Smooth muscle cell of bladder (primary cell): ENCODE measurements around the gene ATG4D. TPM values are rescaled to one million over a fixed set of nuclear protein-coding genes. Genes with fewer than 3 reads are reported as not detected.

Source experiments
- total RNA-seq: library from RNA; depleted of rRNA; stranded (reverse); fragments of >200 nt; gene quantifications from 2 replicates; pipeline ENCODE4 v1.2.3, GENCODE V29; 2014

The ATG4D gene
- total RNA-seq = 10.8 and 13.2 TPM in 2 replicates

DNA sequence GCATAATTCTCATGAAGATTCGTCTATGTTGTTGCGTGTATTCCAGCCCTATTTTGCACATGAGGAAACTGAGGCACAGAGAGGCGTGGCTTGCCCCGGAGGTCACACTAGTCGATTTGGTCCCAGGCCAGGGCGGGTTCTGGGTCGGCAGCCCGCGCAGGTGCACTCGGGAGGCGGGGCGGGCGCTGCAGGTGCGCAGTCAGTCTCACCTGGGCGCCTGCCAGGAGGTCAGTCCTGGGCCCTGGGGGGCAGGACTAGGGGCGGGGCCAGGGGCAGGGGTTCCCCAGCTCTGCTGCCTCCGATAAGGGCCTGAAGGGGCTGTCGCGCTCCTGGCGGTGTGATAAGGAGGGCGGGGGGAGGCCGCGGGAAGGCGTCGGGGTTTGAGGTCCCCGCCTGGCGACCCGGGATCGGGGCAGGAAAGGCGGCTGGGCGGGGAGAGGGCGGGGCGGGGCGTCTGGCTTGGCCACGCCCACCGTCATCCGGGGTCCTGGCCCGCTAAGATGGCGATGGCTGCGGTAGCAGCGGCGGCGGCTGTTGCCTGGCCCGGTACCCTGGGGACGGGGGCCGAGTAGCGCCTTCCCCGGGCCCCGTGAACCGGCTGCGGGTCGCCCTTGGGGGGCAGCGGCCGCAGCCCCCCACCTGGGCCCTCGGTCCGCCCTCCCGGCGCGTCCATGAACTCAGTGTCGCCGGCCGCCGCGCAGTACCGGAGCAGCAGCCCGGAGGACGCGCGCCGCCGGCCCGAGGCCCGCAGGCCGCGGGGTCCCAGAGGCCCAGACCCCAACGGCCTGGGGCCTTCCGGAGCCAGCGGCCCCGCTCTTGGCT, at the start of gene ATG4D:
ATG4D (plus strand) TSS at position 485 of the 822 bp plus-strand sequence; CDS start at position 672, 187 bp downstream.

DNA sequence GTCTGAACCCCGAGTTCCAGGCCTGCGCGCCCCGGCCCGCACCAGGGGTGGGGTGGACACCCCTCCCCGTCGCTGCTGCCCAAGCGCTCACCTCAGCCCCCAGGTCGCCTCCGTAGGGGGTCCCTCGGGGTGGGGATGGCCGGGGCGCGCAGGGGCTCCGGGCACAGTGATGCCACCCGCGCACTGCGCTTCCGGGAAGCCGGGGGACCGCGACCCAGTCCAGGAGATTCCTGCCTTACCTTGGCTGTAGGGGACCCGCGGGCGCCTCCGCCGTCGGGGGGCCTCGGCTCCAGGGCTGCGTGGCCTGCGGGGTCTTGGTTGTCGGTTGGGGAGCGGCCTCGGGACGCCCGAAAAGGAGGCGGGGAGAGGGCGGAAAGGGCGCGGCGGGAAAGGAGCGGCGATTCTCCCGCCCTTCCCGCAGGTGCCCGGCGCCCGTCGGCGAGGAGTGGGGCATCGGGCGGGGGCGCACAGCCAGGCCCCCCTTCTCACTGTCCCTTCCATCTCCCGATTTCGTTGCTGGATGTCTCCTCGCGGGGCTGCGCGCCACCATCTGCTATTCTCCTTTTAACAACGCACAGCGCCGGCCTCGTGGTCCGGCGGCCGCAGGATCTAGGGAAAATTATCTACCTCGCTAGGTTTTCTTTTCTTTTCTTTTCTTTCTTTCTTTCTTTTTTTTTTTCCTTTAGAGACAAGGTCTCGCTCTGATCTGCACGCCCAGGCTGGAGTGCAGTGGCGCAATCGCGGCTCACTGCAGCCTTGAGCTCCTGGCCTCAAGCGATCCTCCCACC, 40.5 kb upstream of the ATG4D start, which contains the start of gene KEAP1:
KEAP1 (minus strand) TSS at position 355 of the 788 bp plus-strand sequence. CDS start 3,323 bp downstream, outside the sequence.

DNA sequence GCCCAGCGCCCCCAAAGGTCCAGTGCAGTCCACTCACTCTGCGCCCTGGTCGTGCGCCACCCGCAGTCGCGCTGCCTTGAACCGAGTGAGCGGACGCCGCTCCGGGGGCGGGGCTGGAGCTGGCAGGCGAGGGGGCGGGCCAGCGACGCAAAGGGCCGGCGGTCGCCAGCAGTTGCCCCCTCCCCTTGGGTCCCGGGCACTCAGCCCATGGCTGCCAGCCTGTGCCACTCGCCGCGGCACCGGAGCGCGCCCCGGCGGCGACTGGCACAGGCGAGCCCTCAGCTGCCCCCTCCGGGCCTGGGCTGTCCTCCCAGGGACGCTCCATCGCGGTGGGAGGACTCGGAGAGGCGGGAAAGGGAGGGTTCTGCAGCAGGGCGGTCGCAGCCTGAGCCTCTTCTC, 26.3 kb upstream of the ATG4D start, which contains the start of gene S1PR5:
S1PR5 (minus strand) TSS at position 87 of the 399 bp plus-strand sequence. CDS start 2,436 bp downstream, outside the sequence.

DNA sequence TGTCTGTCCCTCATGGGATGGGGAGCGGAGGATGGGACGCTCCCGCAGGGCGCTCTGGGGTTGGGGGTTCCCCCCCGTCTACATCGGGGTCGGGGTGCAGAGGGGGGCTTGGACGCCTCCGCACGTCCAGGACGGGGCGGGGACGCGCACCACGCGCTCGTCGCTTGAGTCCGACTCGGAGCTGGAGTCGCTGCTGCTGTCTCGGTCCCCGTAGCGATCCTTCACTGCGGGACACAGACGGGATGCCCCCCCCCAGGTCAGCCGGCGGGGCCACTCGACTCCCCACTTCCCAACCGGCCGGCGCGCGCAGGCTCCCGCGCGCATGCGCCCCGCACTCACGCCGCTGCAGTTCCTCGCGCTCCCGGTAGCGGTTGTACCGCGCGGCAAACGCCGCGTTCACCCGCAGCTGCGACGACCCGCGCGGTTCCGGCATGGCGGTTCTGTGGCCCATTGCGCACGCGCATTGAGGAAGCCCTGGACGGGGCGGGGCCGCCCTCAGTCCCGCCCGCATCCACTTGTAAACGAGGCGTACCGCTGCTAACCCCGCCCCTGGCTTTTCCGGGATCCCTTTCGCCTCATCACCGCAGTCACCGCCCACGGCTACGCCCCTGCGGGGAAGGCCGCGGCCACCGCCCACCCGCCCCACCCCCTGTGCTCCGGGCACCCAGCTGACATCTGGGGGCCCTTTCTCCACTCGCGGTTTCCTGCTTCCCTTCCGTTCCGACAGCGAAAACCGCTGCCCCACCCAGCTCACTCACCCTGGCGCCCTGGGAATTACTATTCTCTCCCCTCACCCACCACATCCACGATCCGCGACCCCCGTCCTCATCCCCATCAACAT, 22.1 kb downstream of the ATG4D start, which contains the start of gene KRI1:
KRI1 (minus strand) TSS at position 444 of the 841 bp plus-strand sequence; CDS start at position 433, 11 bp downstream.

DNA sequence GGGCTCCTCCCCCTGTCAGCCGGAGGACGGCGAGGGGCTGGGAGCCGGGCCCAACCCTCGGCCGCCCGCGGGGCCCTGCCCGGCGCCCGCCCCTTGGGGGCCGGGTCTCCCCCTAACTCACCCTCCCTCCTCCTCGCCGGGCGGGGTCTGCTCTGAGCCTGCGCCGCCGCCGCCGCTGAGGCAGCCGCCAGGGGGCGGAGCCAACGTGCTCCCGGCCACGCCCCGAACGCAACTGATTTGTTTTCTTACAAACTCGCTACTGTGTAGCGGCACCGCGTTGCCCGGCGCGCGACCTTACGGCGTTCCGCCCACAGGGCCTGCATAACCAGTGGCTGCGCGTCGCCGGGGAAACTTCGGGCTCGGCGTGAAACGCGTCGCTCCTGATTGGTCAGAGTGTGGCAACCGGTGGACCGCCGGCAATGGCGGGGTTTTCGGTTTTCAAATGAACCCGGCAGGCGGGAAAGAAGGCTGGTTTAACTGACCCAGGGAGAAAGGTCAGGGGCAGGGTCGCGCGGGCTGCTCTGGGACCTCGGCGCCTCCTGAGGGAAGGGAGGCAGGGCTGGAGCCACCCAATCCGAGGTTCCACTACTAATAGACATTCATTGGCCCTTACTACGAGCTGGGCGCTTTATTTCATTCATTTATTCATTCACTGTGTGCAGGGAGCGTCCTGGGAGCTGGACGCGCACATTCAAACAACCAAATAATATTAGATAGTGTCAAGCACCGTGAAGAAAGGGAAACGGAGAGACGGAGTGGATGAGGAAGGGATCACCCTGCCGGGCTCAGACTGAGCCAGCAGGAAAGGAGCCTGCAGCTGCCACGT, 25.3 kb downstream of the ATG4D start, which contains the start of gene CDKN2D:
CDKN2D (minus strand) TSS at position 154 of the 826 bp plus-strand sequence. CDS start 326 bp downstream, outside the sequence.

DNA sequence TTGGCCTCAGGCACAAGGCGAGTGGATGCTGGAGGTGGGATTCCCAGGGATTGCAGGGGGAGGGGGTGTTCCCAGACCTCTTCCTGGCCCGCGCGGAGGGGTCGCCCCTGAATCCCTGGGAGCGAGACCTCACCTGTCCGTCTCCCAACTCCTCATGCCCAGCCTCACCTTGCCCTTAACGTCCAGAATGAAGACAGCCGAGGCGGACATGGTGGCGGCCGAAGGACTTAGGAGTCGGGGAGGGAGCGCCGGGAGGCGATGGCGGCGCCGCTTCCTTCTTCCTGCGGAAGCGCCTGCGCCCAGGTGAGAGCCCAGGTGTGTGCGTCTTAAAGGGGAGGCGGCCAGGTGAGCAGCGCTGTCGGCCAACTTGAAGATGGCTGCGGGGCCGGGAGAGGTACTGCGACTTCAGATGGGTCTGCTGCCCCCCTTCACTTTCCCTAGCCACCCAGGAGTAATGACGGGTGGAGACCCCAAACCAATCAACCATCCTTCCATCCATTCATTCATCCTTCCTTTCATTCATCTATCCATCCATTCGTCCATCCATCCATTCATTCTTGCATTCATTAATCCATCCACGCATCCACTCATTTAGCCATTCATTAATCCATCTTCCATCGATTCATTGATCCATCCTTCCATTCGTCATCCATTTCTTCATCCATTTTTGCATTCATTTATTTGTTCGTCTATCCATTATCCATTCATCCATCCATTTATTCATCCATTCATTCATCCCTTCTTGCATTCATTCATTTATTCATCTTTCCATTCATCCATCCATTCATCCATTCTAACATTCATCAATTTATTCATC, 43.5 kb downstream of the ATG4D start, which contains the start of gene AP1M2:
AP1M2 (minus strand) TSS at position 291 of the 817 bp plus-strand sequence; CDS start at position 210, 81 bp downstream.

Other genes with a start within 250 kb of the ATG4D start
- gene ZGLP1, start 234.1 kb upstream of the ATG4D start, total RNA-seq = 0.28 and 0.37 TPM in 2 replicates
- 15.2 and 16.6 TPM in 2 replicates for gene FDX2, start 227.9 kb upstream of the ATG4D start, total RNA-seq
- gene RAVER1, start 210.4 kb upstream of the ATG4D start, total RNA-seq = 4.1 and 6.4 TPM in 2 replicates
- gene ICAM3, start 204.3 kb upstream of the ATG4D start, total RNA-seq = 10.7 and 12.9 TPM in 2 replicates
- 44.8 and 63.2 TPM in 2 replicates for gene TYK2, start 163.3 kb upstream of the ATG4D start, total RNA-seq
- gene CDC37, start 140.4 kb upstream of the ATG4D start, total RNA-seq = 188 and 194 TPM in 2 replicates
- 2.7 and 3.8 TPM in 2 replicates for gene PDE4A, start 123.4 kb upstream of the ATG4D start, total RNA-seq
- 81.9 and 97.7 TPM in 2 replicates for gene KEAP1, start 40.5 kb upstream of the ATG4D start, total RNA-seq
- 0.14 and 0.74 TPM in 2 replicates for gene S1PR5, start 26.5 kb upstream of the ATG4D start, total RNA-seq
- 7.0 and 9.1 TPM in 2 replicates for gene KRI1, start 22.1 kb downstream of the ATG4D start, total RNA-seq
- 2.7 and 3.1 TPM in 2 replicates for gene CDKN2D, start 25.1 kb downstream of the ATG4D start, total RNA-seq
- not detected in 2 replicates for gene AP1M2, start 43.4 kb downstream of the ATG4D start, total RNA-seq
- gene SLC44A2, start 81.6 kb downstream of the ATG4D start, total RNA-seq = 28.4 and 35.5 TPM in 2 replicates
- gene ILF3, start 110.4 kb downstream of the ATG4D start, total RNA-seq = 60.4 and 69.0 TPM in 2 replicates
- 26.0 and 31.1 TPM in 2 replicates for gene QTRT1, start 157.5 kb downstream of the ATG4D start, total RNA-seq
- 64.3 and 64.7 TPM in 2 replicates for gene DNM2, start 174.2 kb downstream of the ATG4D start, total RNA-seq